HEK293 (cell line): ENCODE measurements around the gene DEDD.

Source experiments
- EGR2 ChIP-seq: fragments of 450-650 bp; formaldehyde crosslinking; IDR thresholded peaks from 2 replicates; pipeline ENCODE4 v1.5.1; 2016; ENCODE audit warnings: low read depth, missing biosample characterization, missing genetic modification characterization
- HIC1 ChIP-seq: fragments of 450-650 bp; formaldehyde crosslinking; IDR thresholded peaks from 2 replicates; pipeline ENCODE4 v1.5.1; 2016; ENCODE audit warnings: missing biosample characterization, missing genetic modification characterization
- KLF16 ChIP-seq: fragments of 450-650 bp; formaldehyde crosslinking; IDR thresholded peaks from 2 replicates; pipeline ENCODE4 v1.5.1; 2017; ENCODE audit warnings: missing biosample characterization, missing genetic modification characterization
- MEIS1 ChIP-seq: sonication (generic); formaldehyde crosslinking; IDR thresholded peaks from 2 replicates; pipeline ENCODE4 v1.8.1; 2022; ENCODE audit warnings: missing genetic modification reagents, mild to moderate bottlenecking, borderline replicate concordance
- OVOL3 ChIP-seq: fragments of 450-650 bp; formaldehyde crosslinking; IDR thresholded peaks from 2 replicates; pipeline ENCODE4 v1.5.1; 2016; ENCODE audit warnings: missing biosample characterization, missing genetic modification characterization
- SCRT1 ChIP-seq: fragments of 450-650 bp; formaldehyde crosslinking; IDR thresholded peaks from 2 replicates; pipeline ENCODE4 v1.5.1; 2016; ENCODE audit warnings: missing biosample characterization, missing genetic modification characterization, borderline replicate concordance
- ZBTB10 ChIP-seq: fragments of 450-650 bp; formaldehyde crosslinking; IDR thresholded peaks from 2 replicates; pipeline ENCODE4 v1.5.1; 2016; ENCODE audit warnings: missing biosample characterization, missing genetic modification characterization
- ZBTB48 ChIP-seq: fragments of 450-650 bp; formaldehyde crosslinking; IDR thresholded peaks from 2 replicates; pipeline ENCODE4 v1.5.1; 2016; ENCODE audit warnings: missing biosample characterization, missing genetic modification characterization
- ZFP3 ChIP-seq: fragments of 450-650 bp; formaldehyde crosslinking; IDR thresholded peaks from 2 replicates; pipeline ENCODE4 v1.5.1; 2016; ENCODE audit warnings: low read depth, missing biosample characterization, missing genetic modification characterization
- ZIC2 ChIP-seq: fragments of 450-650 bp; formaldehyde crosslinking; IDR thresholded peaks from 2 replicates; pipeline ENCODE4 v1.5.1; 2016; ENCODE audit warnings: missing biosample characterization, missing genetic modification characterization
- ZNF175 ChIP-seq: fragments of 450-650 bp; formaldehyde crosslinking; IDR thresholded peaks from 2 replicates; pipeline ENCODE4 v1.5.1; 2016; ENCODE audit warnings: missing biosample characterization, missing genetic modification characterization
- ZNF311 ChIP-seq: fragments of 450-650 bp; formaldehyde crosslinking; IDR thresholded peaks from 2 replicates; pipeline ENCODE4 v1.5.1; 2017; ENCODE audit warnings: missing biosample characterization, missing genetic modification characterization, borderline replicate concordance
- ZNF404 ChIP-seq: fragments of 450-650 bp; formaldehyde crosslinking; IDR thresholded peaks from 2 replicates; pipeline ENCODE4 v1.5.1; 2017; ENCODE audit warnings: missing biosample characterization, missing genetic modification characterization
- ZNF473 ChIP-seq: fragments of 450-650 bp; formaldehyde crosslinking; IDR thresholded peaks from 2 replicates; pipeline ENCODE4 v1.5.1; 2017; ENCODE audit warnings: missing biosample characterization, missing genetic modification characterization
- ZNF530 ChIP-seq: fragments of 450-650 bp; formaldehyde crosslinking; IDR thresholded peaks from 2 replicates; pipeline ENCODE4 v1.5.1; 2016; ENCODE audit warnings: low read depth, missing biosample characterization, missing genetic modification characterization
- ZNF544 ChIP-seq: fragments of 450-650 bp; formaldehyde crosslinking; IDR thresholded peaks from 2 replicates; pipeline ENCODE4 v1.5.0; 2017; ENCODE audit warnings: missing biosample characterization, missing genetic modification characterization
- ZNF560 ChIP-seq: fragments of 450-650 bp; formaldehyde crosslinking; IDR thresholded peaks from 2 replicates; pipeline ENCODE4 v1.5.1; 2017; ENCODE audit warnings: missing biosample characterization, missing genetic modification characterization, borderline replicate concordance
- ZNF571 ChIP-seq: fragments of 450-650 bp; formaldehyde crosslinking; IDR thresholded peaks from 2 replicates; pipeline ENCODE4 v1.5.0; 2017; ENCODE audit warnings: missing biosample characterization, missing genetic modification characterization
- ZNF585B ChIP-seq: fragments of 450-650 bp; formaldehyde crosslinking; IDR thresholded peaks from 2 replicates; pipeline ENCODE4 v1.5.1; 2016; ENCODE audit warnings: missing biosample characterization, missing genetic modification characterization
- ZNF600 ChIP-seq: fragments of 450-650 bp; formaldehyde crosslinking; IDR thresholded peaks from 2 replicates; pipeline ENCODE4 v1.5.1; 2016; ENCODE audit warnings: missing biosample characterization, missing genetic modification characterization
- ZNF623 ChIP-seq: fragments of 450-650 bp; formaldehyde crosslinking; IDR thresholded peaks from 2 replicates; pipeline ENCODE4 v1.5.1; 2016; ENCODE audit warnings: missing biosample characterization, missing genetic modification characterization
- ZNF626 ChIP-seq: fragments of 450-650 bp; sonication (Bioruptor Pico); formaldehyde crosslinking; IDR thresholded peaks from 2 replicates; pipeline ENCODE4 v1.5.1; 2018; ENCODE audit warnings: missing biosample characterization, missing genetic modification characterization, inconsistent platforms
- ZNF629 ChIP-seq: fragments of 450-650 bp; formaldehyde crosslinking; IDR thresholded peaks from 2 replicates; pipeline ENCODE4 v1.5.1; 2017; ENCODE audit warnings: missing biosample characterization, missing genetic modification characterization
- ZNF654 ChIP-seq: fragments of 450-650 bp; formaldehyde crosslinking; IDR thresholded peaks from 2 replicates; pipeline ENCODE4 v1.5.1; 2016; ENCODE audit warnings: low read depth, missing biosample characterization, missing genetic modification characterization
- ZNF664 ChIP-seq: fragments of 450-650 bp; formaldehyde crosslinking; IDR thresholded peaks from 2 replicates; pipeline ENCODE4 v1.5.1; 2016; ENCODE audit warnings: missing biosample characterization, missing genetic modification characterization
- ZNF747 ChIP-seq: fragments of 450-650 bp; formaldehyde crosslinking; IDR thresholded peaks from 2 replicates; pipeline ENCODE4 v1.5.1; 2016; ENCODE audit warnings: missing biosample characterization, missing genetic modification characterization
- ZNF777 ChIP-seq: fragments of 450-650 bp; formaldehyde crosslinking; IDR thresholded peaks from 2 replicates; pipeline ENCODE4 v1.5.1; 2017; ENCODE audit warnings: missing biosample characterization, missing genetic modification characterization, borderline replicate concordance
- TF ChIP-seq, protein P1 (sequence below): fragments of 450-650 bp; formaldehyde crosslinking; IDR thresholded peaks from 2 replicates; pipeline ENCODE4 v1.5.1; 2016; ENCODE audit warnings: missing biosample characterization, missing genetic modification characterization, borderline replicate concordance
- TF ChIP-seq, protein P2 (sequence below): fragments of 450-650 bp; formaldehyde crosslinking; IDR thresholded peaks from 2 replicates; pipeline ENCODE4 v1.5.1; 2017; ENCODE audit warnings: missing biosample characterization, missing genetic modification characterization

DEDD gene

GRCh38 chr1:161082996-161083747, 49.3 kb downstream of the DEDD start (continued):
- TF ChIP-seq OVOL3 (tag by site-specific recombination), result no peak
- TF ChIP-seq ZBTB48 (tag by site-specific recombination), result no peak
- TF ChIP-seq SCRT1 (tag by site-specific recombination), result no peak
- no peak for TF ChIP-seq MEIS1 (CRISPR knock-in tag)
- TF ChIP-seq ZNF404 (tag by site-specific recombination), result no peak
- no peak; the same call in none of the 2 replicates for TF ChIP-seq ZIC2
- no peak for TF ChIP-seq ZNF175 (tag by site-specific recombination)
- TF ChIP-seq, protein P1, sequence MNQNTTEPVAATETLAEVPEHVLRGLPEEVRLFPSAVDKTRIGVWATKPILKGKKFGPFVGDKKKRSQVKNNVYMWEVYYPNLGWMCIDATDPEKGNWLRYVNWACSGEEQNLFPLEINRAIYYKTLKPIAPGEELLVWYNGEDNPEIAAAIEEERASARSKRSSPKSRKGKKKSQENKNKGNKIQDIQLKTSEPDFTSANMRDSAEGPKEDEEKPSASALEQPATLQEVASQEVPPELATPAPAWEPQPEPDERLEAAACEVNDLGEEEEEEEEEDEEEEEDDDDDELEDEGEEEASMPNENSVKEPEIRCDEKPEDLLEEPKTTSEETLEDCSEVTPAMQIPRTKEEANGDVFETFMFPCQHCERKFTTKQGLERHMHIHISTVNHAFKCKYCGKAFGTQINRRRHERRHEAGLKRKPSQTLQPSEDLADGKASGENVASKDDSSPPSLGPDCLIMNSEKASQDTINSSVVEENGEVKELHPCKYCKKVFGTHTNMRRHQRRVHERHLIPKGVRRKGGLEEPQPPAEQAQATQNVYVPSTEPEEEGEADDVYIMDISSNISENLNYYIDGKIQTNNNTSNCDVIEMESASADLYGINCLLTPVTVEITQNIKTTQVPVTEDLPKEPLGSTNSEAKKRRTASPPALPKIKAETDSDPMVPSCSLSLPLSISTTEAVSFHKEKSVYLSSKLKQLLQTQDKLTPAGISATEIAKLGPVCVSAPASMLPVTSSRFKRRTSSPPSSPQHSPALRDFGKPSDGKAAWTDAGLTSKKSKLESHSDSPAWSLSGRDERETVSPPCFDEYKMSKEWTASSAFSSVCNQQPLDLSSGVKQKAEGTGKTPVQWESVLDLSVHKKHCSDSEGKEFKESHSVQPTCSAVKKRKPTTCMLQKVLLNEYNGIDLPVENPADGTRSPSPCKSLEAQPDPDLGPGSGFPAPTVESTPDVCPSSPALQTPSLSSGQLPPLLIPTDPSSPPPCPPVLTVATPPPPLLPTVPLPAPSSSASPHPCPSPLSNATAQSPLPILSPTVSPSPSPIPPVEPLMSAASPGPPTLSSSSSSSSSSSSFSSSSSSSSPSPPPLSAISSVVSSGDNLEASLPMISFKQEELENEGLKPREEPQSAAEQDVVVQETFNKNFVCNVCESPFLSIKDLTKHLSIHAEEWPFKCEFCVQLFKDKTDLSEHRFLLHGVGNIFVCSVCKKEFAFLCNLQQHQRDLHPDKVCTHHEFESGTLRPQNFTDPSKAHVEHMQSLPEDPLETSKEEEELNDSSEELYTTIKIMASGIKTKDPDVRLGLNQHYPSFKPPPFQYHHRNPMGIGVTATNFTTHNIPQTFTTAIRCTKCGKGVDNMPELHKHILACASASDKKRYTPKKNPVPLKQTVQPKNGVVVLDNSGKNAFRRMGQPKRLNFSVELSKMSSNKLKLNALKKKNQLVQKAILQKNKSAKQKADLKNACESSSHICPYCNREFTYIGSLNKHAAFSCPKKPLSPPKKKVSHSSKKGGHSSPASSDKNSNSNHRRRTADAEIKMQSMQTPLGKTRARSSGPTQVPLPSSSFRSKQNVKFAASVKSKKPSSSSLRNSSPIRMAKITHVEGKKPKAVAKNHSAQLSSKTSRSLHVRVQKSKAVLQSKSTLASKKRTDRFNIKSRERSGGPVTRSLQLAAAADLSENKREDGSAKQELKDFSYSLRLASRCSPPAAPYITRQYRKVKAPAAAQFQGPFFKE, result no peak
- no peak for TF ChIP-seq KLF16 (tag by site-specific recombination)
- no peak for TF ChIP-seq ZNF777 (tag by site-specific recombination)
- TF ChIP-seq HIC1 (tag by site-specific recombination), result peak; percentile 94
- TF ChIP-seq ZNF544, result no peak
- TF ChIP-seq ZNF654 (tag by site-specific recombination), result no peak
- TF ChIP-seq ZNF571 (tag by site-specific recombination), result no peak
- no peak for TF ChIP-seq ZNF530 (tag by site-specific recombination)
- no peak for TF ChIP-seq ZFP3 (tag by site-specific recombination)
- TF ChIP-seq ZBTB10 (tag by site-specific recombination), result no peak
- no peak for TF ChIP-seq ZNF585B (tag by site-specific recombination)
- TF ChIP-seq ZNF473 (tag by site-specific recombination), result no peak
- TF ChIP-seq ZNF560 (tag by site-specific recombination), result no peak
- TF ChIP-seq ZNF626, result no peak
- peak; percentile 84 for TF ChIP-seq ZNF600
- no peak for TF ChIP-seq ZNF664
- no peak for TF ChIP-seq ZNF747
- 0 out of 2 replicates have a peak, but pooled peaks have one; percentile 1 for TF ChIP-seq ZNF623 (tag by site-specific recombination)
- peak; percentile 97 for TF ChIP-seq ZNF629 (tag by site-specific recombination)
- no peak for TF ChIP-seq ZNF311
- TF ChIP-seq EGR2 (tag by site-specific recombination), result no peak
- TF ChIP-seq, protein P2, sequence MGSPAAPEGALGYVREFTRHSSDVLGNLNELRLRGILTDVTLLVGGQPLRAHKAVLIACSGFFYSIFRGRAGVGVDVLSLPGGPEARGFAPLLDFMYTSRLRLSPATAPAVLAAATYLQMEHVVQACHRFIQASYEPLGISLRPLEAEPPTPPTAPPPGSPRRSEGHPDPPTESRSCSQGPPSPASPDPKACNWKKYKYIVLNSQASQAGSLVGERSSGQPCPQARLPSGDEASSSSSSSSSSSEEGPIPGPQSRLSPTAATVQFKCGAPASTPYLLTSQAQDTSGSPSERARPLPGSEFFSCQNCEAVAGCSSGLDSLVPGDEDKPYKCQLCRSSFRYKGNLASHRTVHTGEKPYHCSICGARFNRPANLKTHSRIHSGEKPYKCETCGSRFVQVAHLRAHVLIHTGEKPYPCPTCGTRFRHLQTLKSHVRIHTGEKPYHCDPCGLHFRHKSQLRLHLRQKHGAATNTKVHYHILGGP, result no peak
